H1 (cell line): ENCODE data around the gene CRNKL1. TPM values are rescaled to one million over a fixed set of nuclear protein-coding genes. Genes with fewer than 3 reads are reported as not detected.
A peak's percentile ranks its signal among the peaks of the same experiment; 100 is the strongest.

Experiments
- CTCF ChIA-PET: fragments of 300-600 bp; sonication (Branson Sonifier 250); formaldehyde crosslinking; loops from one replicate; lab custom pipeline; 2021; ENCODE audit not compliant: partially characterized antibody; lab: Charles Lee
- POLR2A ChIA-PET: fragments of 300-600 bp; sonication (Branson Sonifier 250); formaldehyde crosslinking; loops from one replicate; lab custom pipeline; 2021; ENCODE audit warnings: inconsistent platforms; ENCODE audit not compliant: partially characterized antibody; lab: Charles Lee
- DNase-seq, 2 experiments: peaks; one replicate each; pipeline versions ENCODE4 v3.0.0 to v3.0.0-alpha.2; 2010 to 2022; ENCODE audit warnings: low spot score in 2 of 2, low read depth in 1 of 2, mixed read lengths in 1 of 2
- FAIRE-seq: peaks from 2 replicates; lab custom pipeline; 2011; peaks lifted over from hg19 to GRCh38; lab: Jason Lieb, UNC
- H2AFZ ChIP-seq: 2 replicates; pipeline ENCODE4 v1.8.1; 2012; ENCODE audit warnings: low read length, inconsistent platforms
- H2AK5ac ChIP-seq: 2 replicates; pipeline ENCODE4 v1.6.1; 2013; ENCODE audit warnings: low read depth, low read length
- H2BK120ac ChIP-seq: replicated peaks from 2 replicates; pipeline ENCODE3; 2013; ENCODE audit warnings: low read depth, low read length, inconsistent platforms
- H2BK12ac ChIP-seq: 2 replicates; pipeline ENCODE4 v1.6.1; 2013; ENCODE audit warnings: low read depth, low read length
- H2BK15ac ChIP-seq: 2 replicates; pipeline ENCODE4 v1.6.1; 2013; ENCODE audit warnings: low read length
- H2BK20ac ChIP-seq: 2 replicates; pipeline ENCODE4 v1.6.1; 2013; ENCODE audit warnings: low read length
- H2BK5ac ChIP-seq: 2 replicates; pipeline ENCODE4 v1.6.1; 2013; ENCODE audit warnings: low read depth, low read length
- H3K14ac ChIP-seq: 2 replicates; pipeline ENCODE4 v1.6.1; 2013; ENCODE audit warnings: inconsistent platforms; ENCODE audit not compliant: insufficient read length
- H3K18ac ChIP-seq: 2 replicates; pipeline ENCODE4 v1.6.1; 2013; ENCODE audit warnings: low read length; ENCODE audit errors: extremely low read depth
- H3K23ac ChIP-seq: 2 replicates; pipeline ENCODE4 v1.6.1; 2013; ENCODE audit warnings: inconsistent platforms; ENCODE audit not compliant: insufficient read length
- H3K23me2 ChIP-seq: 2 replicates; pipeline ENCODE4 v1.6.1; 2013; ENCODE audit warnings: low read depth, low read length
- H3K27ac ChIP-seq: 2 replicates; pipeline ENCODE4 v1.6.1; 2011; ENCODE audit warnings: low read depth, low read length, inconsistent platforms
- H3K27me3 ChIP-seq, 4 experiments: replicated peaks in 1 of 4; 1 replicate in 1 of 4; 2 replicates in 3 of 4; pipeline versions ENCODE4 v1.6.1 to v1.8.1; 2011 to 2013; ENCODE audit warnings: low read length in 3 of 4, mild to moderate bottlenecking in 3 of 4, inconsistent platforms in 2 of 4, mixed read lengths in 2 of 4, moderate library complexity in 1 of 4; ENCODE audit not compliant: control insufficient read depth in 3 of 4, insufficient read depth in 3 of 4; ENCODE audit errors: extremely low read depth in 1 of 4
- H3K36me3 ChIP-seq, 4 experiments: 2 replicates each; pipeline versions ENCODE4 v1.6.1 to v1.8.1; 2011 to 2013; ENCODE audit warnings: mild to moderate bottlenecking in 4 of 4, low read length in 3 of 4, moderate library complexity in 2 of 4, control low read depth in 1 of 4, inconsistent platforms in 1 of 4; ENCODE audit not compliant: insufficient read depth in 4 of 4, control insufficient read depth in 2 of 4
- H3K4ac ChIP-seq: replicated peaks from 2 replicates; pipeline ENCODE3; 2013; ENCODE audit warnings: low read length, low read depth, mixed read lengths, inconsistent platforms; ENCODE audit not compliant: insufficient read length
- H3K4me1 ChIP-seq, 4 experiments: replicated peaks in 1 of 4; 1 replicate in 1 of 4; 2 replicates in 3 of 4; pipeline versions ENCODE4 v1.6.1 to v1.8.1; 2011 to 2013; ENCODE audit warnings: low read length in 3 of 4, inconsistent platforms in 2 of 4, mixed read lengths in 1 of 4; ENCODE audit not compliant: insufficient read depth in 4 of 4, control insufficient read depth in 3 of 4
- H3K4me2 ChIP-seq, 2 experiments: 2 replicates each; pipeline versions ENCODE4 v1.6.1 to v1.8.1; 2011 to 2013; ENCODE audit warnings: low read depth in 2 of 2, low read length in 2 of 2, control low read depth in 1 of 2, inconsistent platforms in 1 of 2, mild to moderate bottlenecking in 1 of 2; ENCODE audit not compliant: insufficient read depth in 1 of 2
- H3K4me3 ChIP-seq, 4 experiments: fragments of 200-600, 300-600 bp in 1 of 4; sonication (generic), shearing (Covaris generic), sonication (Bioruptor Twin) in 1 of 4; 2 replicates each; pipeline versions ENCODE4 v1.5.1 to v1.8.1; 2011 to 2016; ENCODE audit warnings: low read length in 4 of 4, low read depth in 3 of 4, control low read depth in 2 of 4, inconsistent platforms in 2 of 4, mild to moderate bottlenecking in 2 of 4, mixed read lengths in 1 of 4, moderate library complexity in 1 of 4; ENCODE audit not compliant: insufficient read depth in 2 of 4; ENCODE audit errors: extremely low read depth in 1 of 4
- H3K56ac ChIP-seq: replicated peaks from 2 replicates; pipeline ENCODE3; 2013; ENCODE audit warnings: low read depth, mild to moderate bottlenecking, mixed read lengths, low read length, inconsistent platforms; ENCODE audit not compliant: insufficient read length
- H3K79me1 ChIP-seq: 2 replicates; pipeline ENCODE4 v1.6.1; 2013; ENCODE audit warnings: low read depth, low read length, control low read depth
- H3K79me2 ChIP-seq, 2 experiments: 2 replicates each; pipeline versions ENCODE4 v1.6.1 to v1.8.1; 2012 to 2013; ENCODE audit warnings: low read length in 2 of 2, mild to moderate bottlenecking in 2 of 2, inconsistent platforms in 1 of 2; ENCODE audit not compliant: insufficient read depth in 2 of 2, control insufficient read depth in 1 of 2
- H3K9ac ChIP-seq, 4 experiments: replicated peaks in 1 of 4; 1 replicate in 1 of 4; 2 replicates in 3 of 4; pipeline versions ENCODE4 v1.6.1 to v1.8.1; 2011 to 2013; ENCODE audit warnings: low read depth in 3 of 4, low read length in 3 of 4, control low read depth in 2 of 4, mild to moderate bottlenecking in 2 of 4, moderate library complexity in 2 of 4, inconsistent platforms in 1 of 4; ENCODE audit errors: extremely low read depth in 1 of 4
- H3K9me3 ChIP-seq, 2 experiments: 2 replicates each; pipeline versions ENCODE4 v1.6.1 to v1.8.1; 2012 to 2013; ENCODE audit warnings: mild to moderate bottlenecking in 2 of 2, moderate library complexity in 2 of 2, control low read depth in 1 of 2, inconsistent platforms in 1 of 2, low read depth in 1 of 2, low read length in 1 of 2, mixed read lengths in 1 of 2; ENCODE audit not compliant: insufficient read depth in 2 of 2
- H4K20me1 ChIP-seq, 2 experiments: replicated peaks in 1 of 2; 2 replicates each; pipeline versions ENCODE3 to v1.8.1; 2011 to 2013; ENCODE audit warnings: inconsistent platforms in 2 of 2, low read length in 2 of 2, mild to moderate bottlenecking in 1 of 2; ENCODE audit not compliant: insufficient read depth in 2 of 2, control insufficient read depth in 1 of 2
- H4K5ac ChIP-seq: 2 replicates; pipeline ENCODE4 v1.6.1; 2013; ENCODE audit warnings: low read length, low read depth, mixed read lengths, inconsistent platforms; ENCODE audit not compliant: insufficient read length
- H4K8ac ChIP-seq: 2 replicates; pipeline ENCODE4 v1.8.0; 2013; ENCODE audit warnings: mild to moderate bottlenecking, moderate library complexity, low read length, inconsistent platforms; ENCODE audit not compliant: insufficient read depth; ENCODE audit errors: extremely low read depth
- H4K91ac ChIP-seq: replicated peaks from 2 replicates; pipeline ENCODE3; 2013; ENCODE audit warnings: low read length, mixed read lengths, inconsistent platforms; ENCODE audit not compliant: insufficient read length
- BACH1 ChIP-seq: IDR thresholded peaks from 2 replicates; pipeline ENCODE4 v1.6.1; 2012; ENCODE audit warnings: low read length, improper control_type of control experiment
- GABPA ChIP-seq: IDR thresholded peaks from 2 replicates; pipeline ENCODE4 v1.6.1; 2011; ENCODE audit warnings: mild to moderate bottlenecking, low read length, moderate library complexity, borderline replicate concordance; ENCODE audit not compliant: insufficient read depth
- KDM1A ChIP-seq: fragments of 200-600, 300-600 bp; sonication (generic); IDR thresholded peaks from 2 replicates; pipeline ENCODE4 v1.7.1; 2016; ENCODE audit warnings: mild to moderate bottlenecking, low read length, borderline replicate concordance
- KDM4A ChIP-seq: IDR thresholded peaks from one replicate; pipeline ENCODE4 v1.7.1; 2012; ENCODE audit warnings: low read depth, mild to moderate bottlenecking, moderate library complexity, low read length, inconsistent platforms; ENCODE audit not compliant: severe bottlenecking
- NANOG ChIP-seq: IDR thresholded peaks from 2 replicates; pipeline ENCODE4 v1.6.1; 2011; ENCODE audit warnings: low read length, low read depth, mild to moderate bottlenecking, inconsistent platforms; ENCODE audit not compliant: insufficient read depth, poor library complexity, severe bottlenecking
- SAP30 ChIP-seq: fragments of 300-600 bp; sonication (generic); IDR thresholded peaks from 2 replicates; pipeline ENCODE4 v1.7.1; 2012; ENCODE audit warnings: low read length, moderate library complexity, mild to moderate bottlenecking, inconsistent platforms; ENCODE audit not compliant: insufficient read depth, insufficient replicate concordance
- SP1 ChIP-seq: IDR thresholded peaks from 2 replicates; pipeline ENCODE4 v1.6.1; 2011; ENCODE audit warnings: low read depth, low read length
- WGBS, 2 experiments: shearing (Covaris generic) in 1 of 2; methylation state at CpG; one replicate each; pipeline versions ENCODE4 v1.1.6 to v1.1.7; 2013 to 2015; ENCODE audit warnings: low lambda C conversion rate in 2 of 2, mixed read lengths in 2 of 2, inconsistent platforms in 1 of 2, low coverage in 1 of 2, missing lambda C conversion rate in 1 of 2; ENCODE audit not compliant: insufficient replicate concordance in 2 of 2, insufficient coverage in 1 of 2, insufficient read length in 1 of 2; ENCODE audit errors: extremely low coverage in 1 of 2, missing lambda C conversion rate in 1 of 2; 5-methylcytosine and 5-hydroxymethylcytosine counted together
- polyA plus RNA-seq, 7 experiments: library from polyadenylated mRNA; depleted of rRNA in 3 of 7; stranded (reverse) in 5 of 7; unstranded in 2 of 7; fragments of >200 nt in 5 of 7; fragments of 200-250 nt in 2 of 7; gene quantifications; 1 replicate in 5 of 7; 2 replicates in 1 of 7; 4 replicates in 1 of 7; pipeline versions ENCODE4 v1.2.1 to v1.2.3, GENCODE V29; 2011 to 2013; ENCODE audit warnings: missing spikeins in 2 of 7, mixed read lengths in 2 of 7
- total RNA-seq: library from RNA; stranded (reverse); fragmentation: NEBNext Ultra II Directional; extraction: Animal tissue kit (Norgen Biotek cat#: 25700); gene quantifications from 2 replicates; pipeline ENCODE4 v1.2.1, GENCODE V29; 2021
- TF ChIP-seq, protein P1 (sequence below), 3 experiments: IDR thresholded peaks; 1 replicate in 2 of 3; 2 replicates in 1 of 3; pipeline versions ENCODE4 v1.5.1 to v1.6.1; 2011; ENCODE audit warnings: low read length in 3 of 3, mild to moderate bottlenecking in 3 of 3, inconsistent platforms in 2 of 3, low read depth in 1 of 3, moderate library complexity in 1 of 3; ENCODE audit not compliant: insufficient read depth in 1 of 3; ENCODE audit errors: control extremely low read depth in 1 of 3

Gene CRNKL1
- total and polyA plus RNA-seq, 2 of the 8 experiments (the other 6 are each of a cell fraction or from before 2014, with no cell fraction given), result 4.0 to 26.5 TPM

DNA sequence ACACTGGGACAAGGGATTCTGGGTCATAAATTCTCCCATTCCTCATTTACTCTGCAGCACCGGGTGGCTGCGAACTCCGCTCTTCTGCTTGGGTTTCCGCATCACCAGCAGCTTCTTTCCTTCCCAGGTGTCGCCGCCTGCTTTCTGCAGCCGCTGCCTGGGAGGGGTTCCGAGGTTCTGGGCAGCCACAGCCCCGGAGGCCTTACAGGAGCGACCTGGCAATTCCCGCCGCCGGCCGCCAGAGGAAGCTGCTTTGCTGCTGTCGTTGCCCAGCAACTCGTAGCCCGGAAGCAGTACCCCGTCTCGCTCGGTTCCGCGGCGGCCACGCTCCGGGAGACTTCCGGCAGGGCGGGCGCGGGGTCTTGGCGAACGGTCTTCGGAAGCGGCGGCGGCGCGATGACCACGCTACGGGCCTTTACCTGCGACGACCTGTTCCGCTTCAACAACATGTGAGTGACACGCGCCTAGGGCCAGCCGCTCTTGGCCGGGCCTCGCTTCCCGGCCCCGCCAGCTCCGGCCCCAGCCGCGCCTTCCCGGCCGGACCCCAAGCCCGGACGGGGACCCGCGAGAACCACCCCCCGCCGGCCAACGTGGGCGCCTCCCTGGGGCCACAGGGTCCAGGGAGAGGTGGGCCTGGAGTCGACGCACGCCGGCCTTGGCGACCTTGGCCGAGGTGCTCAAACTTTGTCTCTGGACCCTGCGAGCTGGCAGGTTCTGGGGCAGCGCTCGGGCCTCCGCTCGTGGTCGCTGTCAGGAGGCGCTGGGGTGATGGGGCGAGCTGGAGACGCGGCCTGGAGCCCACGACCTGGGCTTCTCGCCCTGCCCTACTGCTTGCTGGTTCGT, 35.0 kb downstream of the CRNKL1 start, which contains the start of gene NAA20:
Gene NAA20 (plus strand): TSS at position 362 of the 843 bp plus-strand sequence. CDS start 35 bp downstream, at position 397.
- no peak within 1 kb of the TSS for H2BK20ac ChIP-seq
- H3K9ac ChIP-seq, result peak within 1 kb of the TSS; percentile 51 to 84 (median 77)
- no peak within 1 kb of the TSS for H2BK5ac ChIP-seq
- peaks cover 0 to 7% (median 2%) of the 10 kb centered on the region in 4 experiments; a peak in 3 of 7 replicates for H3K4me1 ChIP-seq
- H2BK12ac ChIP-seq, result no peak within 1 kb of the TSS
- no peak within 1 kb of the TSS for H2BK15ac ChIP-seq
- DNase-seq (peak; percentile 89 to 94), FAIRE-seq (no peak)
- no peaks in the 10 kb centered on the region for H3K27me3 ChIP-seq
- H3K79me2 ChIP-seq, result peaks cover 13 to 47% of the 10 kb centered on the region in 2 experiments
- H3K4me3 ChIP-seq, result peak within 1 kb of the TSS; percentile 70 to 94 (median 76)
- ChIA-PET POLR2A (interaction anchor here (0.7 to 3.7 kb wide), 4 partner anchors 9 to 1406 kb away, joined by 3 to 14 read pairs (median 3); no protein-coding TSS in a partner anchor), CTCF (interaction anchor here (0.6 to 1.9 kb wide), 9 partner anchors 11 to 242 kb away, joined by 3 to 5 read pairs (median 3); no protein-coding TSS in a partner anchor)
- no peaks in the 10 kb centered on the region; the same call in 1 of the 2 replicates for H3K23me2 ChIP-seq
- no peak within 1 kb of the TSS for H4K91ac ChIP-seq
- peak within 1 kb of the TSS; percentile 80; the same call in 1 of the 2 replicates for H2AFZ ChIP-seq
- H4K5ac ChIP-seq, result no peak within 1 kb of the TSS
- H4K8ac ChIP-seq, result no peak within 1 kb of the TSS
- no peaks in the 10 kb centered on the region for H3K9me3 ChIP-seq
- 0 out of 2 replicates have a peak within 1 kb of the TSS, but pooled peaks have one; percentile 24 for H2AK5ac ChIP-seq
- H3K18ac ChIP-seq, result no peak within 1 kb of the TSS
- peaks cover 29% of the 10 kb centered on the region for H3K79me1 ChIP-seq
- H3K14ac ChIP-seq, result no peak within 1 kb of the TSS
- H3K4ac ChIP-seq, result peak within 1 kb of the TSS; percentile 6
- no peak within 1 kb of the TSS for H3K56ac ChIP-seq
- no peaks in the 10 kb centered on the region for H3K36me3 ChIP-seq
- no peak within 1 kb of the TSS for H3K23ac ChIP-seq
- 2% methylated on average over 80 of the region's 81 CpGs; no CpG with 5 or more reads in 1 of the 2 experiments for WGBS, 2 experiments
- peaks cover 0 to 6% of the 10 kb centered on the region in 2 experiments for H4K20me1 ChIP-seq
- no peak within 1 kb of the TSS for H2BK120ac ChIP-seq
- 0 out of 2 replicates have a peak within 1 kb of the TSS, but pooled peaks have one; percentile 53 for H3K27ac ChIP-seq
- peak within 1 kb of the TSS; percentile 92 to 94 for H3K4me2 ChIP-seq
- no peak for TF ChIP-seq NANOG
- no peak for TF ChIP-seq SAP30
- peak; percentile 89 for TF ChIP-seq KDM4A
- TF ChIP-seq BACH1, result no peak
- peak; percentile 98 for TF ChIP-seq GABPA
- TF ChIP-seq, protein P1, sequence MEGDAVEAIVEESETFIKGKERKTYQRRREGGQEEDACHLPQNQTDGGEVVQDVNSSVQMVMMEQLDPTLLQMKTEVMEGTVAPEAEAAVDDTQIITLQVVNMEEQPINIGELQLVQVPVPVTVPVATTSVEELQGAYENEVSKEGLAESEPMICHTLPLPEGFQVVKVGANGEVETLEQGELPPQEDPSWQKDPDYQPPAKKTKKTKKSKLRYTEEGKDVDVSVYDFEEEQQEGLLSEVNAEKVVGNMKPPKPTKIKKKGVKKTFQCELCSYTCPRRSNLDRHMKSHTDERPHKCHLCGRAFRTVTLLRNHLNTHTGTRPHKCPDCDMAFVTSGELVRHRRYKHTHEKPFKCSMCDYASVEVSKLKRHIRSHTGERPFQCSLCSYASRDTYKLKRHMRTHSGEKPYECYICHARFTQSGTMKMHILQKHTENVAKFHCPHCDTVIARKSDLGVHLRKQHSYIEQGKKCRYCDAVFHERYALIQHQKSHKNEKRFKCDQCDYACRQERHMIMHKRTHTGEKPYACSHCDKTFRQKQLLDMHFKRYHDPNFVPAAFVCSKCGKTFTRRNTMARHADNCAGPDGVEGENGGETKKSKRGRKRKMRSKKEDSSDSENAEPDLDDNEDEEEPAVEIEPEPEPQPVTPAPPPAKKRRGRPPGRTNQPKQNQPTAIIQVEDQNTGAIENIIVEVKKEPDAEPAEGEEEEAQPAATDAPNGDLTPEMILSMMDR (IDR thresholded peaks at IDR 0.05; ENCODE audit: control extremely low read depth in 1 of 3, insufficient read depth in 1 of 3, low read depth in 1 of 3, low read length in 3 of 3), result peak; percentile 63 to 74 (median 65)
- no peak for TF ChIP-seq KDM1A
- no peak for TF ChIP-seq SP1
